ENCODE measurements around the gene SP1.
"Not testable (repeated sequence)": the region's sequence is repeated elsewhere in the genome, so short reads cannot be mapped to it uniquely, and the experiment has no call there.

Gene SP1

GRCh38 chr12:53378724-53379388 lies 1.1 kb upstream of the SP1 start:
- no peak for DNase-seq (ENCODE audit: low read depth)
- H3K4me3 ChIP-seq (ENCODE audit: low read depth, low read length), result peak overlapping the region; percentile 42
- no peak for TF ChIP-seq CTCF (IDR thresholded peaks at IDR 0.05; ENCODE audit: low read depth, low read length, missing control alignments)
- in situ Hi-C loops (cut with HindIII; ENCODE audit: low sequenced_read_pairs), result no loop called here

- no peak for TF ChIP-seq CTCF (IDR thresholded peaks at IDR 0.05; ENCODE audit: low read depth, low read length, missing control alignments)
- in situ Hi-C loops (cut with HindIII; ENCODE audit: low sequenced_read_pairs), result no loop called here
- peak; percentile 100 for DNase-seq (ENCODE audit: low read depth)
- H3K4me3 ChIP-seq (ENCODE audit: low read depth, low read length), result peak overlapping the region; percentile 49
These were observed 430 bp upstream of the SP1 start for GRCh38 chr12:53379389-53380103.

GRCh38 chr12:53380794-53381730 lies 1.1 kb downstream of the SP1 start:
- no peak for DNase-seq (ENCODE audit: low read depth)
- TF ChIP-seq CTCF (IDR thresholded peaks at IDR 0.05; ENCODE audit: low read depth, low read length, missing control alignments), result no peak
- in situ Hi-C loops (cut with HindIII; ENCODE audit: low sequenced_read_pairs), result no loop called here
- H3K4me3 ChIP-seq (ENCODE audit: low read depth, low read length), result peak overlapping the region; percentile 49

GRCh38 chr12:53381731-53382630 lies 2.0 kb downstream of the SP1 start:
- no peak for DNase-seq (ENCODE audit: low read depth)

DNA sequence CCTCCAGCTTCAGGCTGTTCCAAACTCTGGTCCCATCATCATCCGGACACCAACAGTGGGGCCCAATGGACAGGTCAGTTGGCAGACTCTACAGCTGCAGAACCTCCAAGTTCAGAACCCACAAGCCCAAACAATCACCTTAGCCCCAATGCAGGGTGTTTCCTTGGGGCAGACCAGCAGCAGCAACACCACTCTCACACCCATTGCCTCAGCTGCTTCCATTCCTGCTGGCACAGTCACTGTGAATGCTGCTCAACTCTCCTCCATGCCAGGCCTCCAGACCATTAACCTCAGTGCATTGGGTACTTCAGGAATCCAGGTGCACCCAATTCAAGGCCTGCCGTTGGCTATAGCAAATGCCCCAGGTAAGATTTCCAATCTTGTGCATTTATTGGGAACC lies 3.3 kb downstream of the SP1 start:
- no peak for TF ChIP-seq CTCF (IDR thresholded peaks at IDR 0.05; ENCODE audit: low read depth, low read length, missing control alignments)
- peak overlapping the region; percentile 26 for H3K4me3 ChIP-seq (ENCODE audit: low read depth, low read length)
- no peak for DNase-seq (ENCODE audit: low read depth)
- in situ Hi-C loops (cut with HindIII; ENCODE audit: low sequenced_read_pairs), result no loop called here

More at GRCh38 chr12:53381731-53382630, 2.0 kb downstream of the SP1 start:
- in situ Hi-C loops (cut with HindIII; ENCODE audit: low sequenced_read_pairs), result no loop called here
- TF ChIP-seq CTCF (IDR thresholded peaks at IDR 0.05; ENCODE audit: low read depth, low read length, missing control alignments), result peak; percentile 38
- peak overlapping the region; percentile 49 for H3K4me3 ChIP-seq (ENCODE audit: low read depth, low read length)

DNA sequence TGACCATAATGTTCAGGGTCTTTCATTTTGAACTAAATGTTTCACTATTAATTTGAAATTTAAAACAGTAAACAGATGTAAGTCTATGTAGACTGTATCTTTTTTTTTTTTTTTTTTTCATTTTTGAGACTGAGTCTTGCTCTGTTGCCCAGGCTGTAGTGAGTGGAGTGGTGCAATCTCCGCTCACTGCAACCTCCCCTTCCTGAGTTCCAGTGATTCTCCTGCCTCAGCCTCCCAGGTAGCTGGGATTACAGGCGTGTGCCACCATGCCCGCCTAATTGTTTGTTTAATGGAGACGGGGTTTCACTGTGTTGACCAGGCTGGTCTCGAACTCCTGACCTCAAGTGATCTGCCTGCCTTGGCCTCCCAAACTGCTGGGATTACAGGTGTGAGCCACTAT lies 6.4 kb downstream of the SP1 start:
- in situ Hi-C loops (cut with HindIII; ENCODE audit: low sequenced_read_pairs); DNase-seq (ENCODE audit: low read depth): not testable (repeated sequence)
- peak overlapping the region; percentile 19 for H3K4me3 ChIP-seq (ENCODE audit: low read depth, low read length)
